ENCODE data around the gene NONO.
"Not testable (repeated sequence)": the region's sequence is repeated elsewhere in the genome, so short reads cannot be mapped to it uniquely, and the experiment has no call there.

The NONO gene

GRCh38 chrX:71268624-71269023 is 14.8 kb upstream of the NONO start:
- H3K36me3 Mint-ChIP-seq (ENCODE audit: low read depth); H3K27ac Mint-ChIP-seq; H3K9me3 Mint-ChIP-seq; H3K27me3 Mint-ChIP-seq; H3K4me1 Mint-ChIP-seq (ENCODE audit: low read depth); H3K4me3 Mint-ChIP-seq: not testable (repeated sequence)

- Mint-ChIP-seq H3K27ac (no peak overlapping the region), H3K36me3 (ENCODE audit: low read depth) (no peaks in the 10 kb centered on the region), H3K4me1 (ENCODE audit: low read depth) (no peaks in the 10 kb centered on the region), H3K9me3 (no peaks in the 10 kb centered on the region), H3K4me3 (no peak overlapping the region), H3K27me3 (no peaks in the 10 kb centered on the region)
Measured at GRCh38 chrX:71269801-71270395, 13.5 kb upstream of the NONO start.

GRCh38 chrX:71272313-71272712 is 11.1 kb upstream of the NONO start:
- not testable (repeated sequence) for H3K27me3 Mint-ChIP-seq, H3K4me3 Mint-ChIP-seq

DNA sequence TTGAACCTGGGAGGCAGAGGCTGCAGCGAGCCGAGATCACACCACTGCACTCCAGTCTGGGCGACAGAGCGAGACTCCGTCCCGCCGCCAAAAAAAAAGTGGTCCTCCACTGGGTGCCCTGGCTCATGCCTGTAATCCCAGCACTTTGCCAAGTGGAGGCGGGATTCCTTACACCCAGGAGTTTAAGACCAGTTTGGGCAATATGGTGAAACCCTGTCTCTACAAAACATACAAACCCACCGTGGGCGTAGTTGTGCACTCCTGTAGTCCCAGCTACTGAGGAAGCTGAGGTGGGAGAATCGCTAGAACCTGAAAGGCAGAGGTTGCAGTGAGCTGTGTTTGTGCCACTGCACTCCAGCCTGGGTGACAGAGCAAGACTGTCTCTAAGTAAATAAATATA is 2.1 kb upstream of the NONO start:
- H3K27ac Mint-ChIP-seq, H3K9me3 Mint-ChIP-seq: not testable (repeated sequence)
- H3K36me3 Mint-ChIP-seq (ENCODE audit: low read depth), result peaks cover 16% of the 10 kb centered on the region

More at GRCh38 chrX:71272313-71272712, 11.1 kb upstream of the NONO start:
- H3K4me1 Mint-ChIP-seq (ENCODE audit: low read depth); H3K27ac Mint-ChIP-seq; H3K9me3 Mint-ChIP-seq; H3K36me3 Mint-ChIP-seq (ENCODE audit: low read depth): not testable (repeated sequence)

GRCh38 chrX:71282514-71283402 is 677 bp upstream of the NONO start:
- Mint-ChIP-seq H3K36me3 (ENCODE audit: low read depth) (peaks cover 23% of the 10 kb centered on the region), H3K4me3 (peak overlapping the region; percentile 94), H3K27ac (peak overlapping the region; percentile 98), H3K4me1 (ENCODE audit: low read depth) (peaks cover 25% of the 10 kb centered on the region), H3K27me3 (no peaks in the 10 kb centered on the region), H3K9me3 (no peaks in the 10 kb centered on the region)

More for the DNA sequence above, 2.1 kb upstream of the NONO start:
- peaks cover 18% of the 10 kb centered on the region for H3K4me1 Mint-ChIP-seq (ENCODE audit: low read depth)
- not testable (repeated sequence) for H3K4me3 Mint-ChIP-seq, H3K27me3 Mint-ChIP-seq

- H3K27me3 Mint-ChIP-seq, result no peaks in the 10 kb centered on the region
- peak overlapping the region; percentile 94 for H3K4me3 Mint-ChIP-seq
- peaks cover 35% of the 10 kb centered on the region for H3K4me1 Mint-ChIP-seq (ENCODE audit: low read depth)
- H3K27ac Mint-ChIP-seq, result peak overlapping the region; percentile 65
- no peaks in the 10 kb centered on the region for H3K9me3 Mint-ChIP-seq
- peaks cover 33% of the 10 kb centered on the region for H3K36me3 Mint-ChIP-seq (ENCODE audit: low read depth)
Measured at GRCh38 chrX:71285929-71286328, 2.5 kb downstream of the NONO start.

DNA sequence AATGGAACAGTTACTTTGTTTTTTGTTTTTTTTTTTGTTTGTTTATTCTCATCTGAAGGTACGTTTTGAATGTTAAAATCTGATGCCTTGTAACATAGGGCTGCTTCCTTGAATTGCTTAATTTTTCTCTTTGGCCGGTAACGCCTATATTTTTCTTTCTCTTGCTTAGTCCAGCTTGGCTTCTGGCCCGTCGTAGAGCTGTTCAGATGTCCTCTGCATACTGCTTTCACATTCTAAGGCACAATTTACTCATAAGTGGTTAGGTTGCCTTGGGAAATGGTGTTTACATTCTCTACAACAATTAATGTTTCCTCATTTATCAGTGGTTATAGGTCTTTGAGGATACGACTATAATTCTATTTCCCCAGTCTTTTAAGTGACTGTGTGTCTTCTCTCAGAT is 7.9 kb downstream of the NONO start:
- H3K36me3 Mint-ChIP-seq (ENCODE audit: low read depth), result peaks cover 42% of the 10 kb centered on the region
- H3K4me3 Mint-ChIP-seq, result no peak overlapping the region
- H3K27ac Mint-ChIP-seq, result peak overlapping the region; percentile 75
- no peaks in the 10 kb centered on the region for H3K9me3 Mint-ChIP-seq
- peaks cover 17% of the 10 kb centered on the region for H3K4me1 Mint-ChIP-seq (ENCODE audit: low read depth)
- H3K27me3 Mint-ChIP-seq, result no peaks in the 10 kb centered on the region

DNA sequence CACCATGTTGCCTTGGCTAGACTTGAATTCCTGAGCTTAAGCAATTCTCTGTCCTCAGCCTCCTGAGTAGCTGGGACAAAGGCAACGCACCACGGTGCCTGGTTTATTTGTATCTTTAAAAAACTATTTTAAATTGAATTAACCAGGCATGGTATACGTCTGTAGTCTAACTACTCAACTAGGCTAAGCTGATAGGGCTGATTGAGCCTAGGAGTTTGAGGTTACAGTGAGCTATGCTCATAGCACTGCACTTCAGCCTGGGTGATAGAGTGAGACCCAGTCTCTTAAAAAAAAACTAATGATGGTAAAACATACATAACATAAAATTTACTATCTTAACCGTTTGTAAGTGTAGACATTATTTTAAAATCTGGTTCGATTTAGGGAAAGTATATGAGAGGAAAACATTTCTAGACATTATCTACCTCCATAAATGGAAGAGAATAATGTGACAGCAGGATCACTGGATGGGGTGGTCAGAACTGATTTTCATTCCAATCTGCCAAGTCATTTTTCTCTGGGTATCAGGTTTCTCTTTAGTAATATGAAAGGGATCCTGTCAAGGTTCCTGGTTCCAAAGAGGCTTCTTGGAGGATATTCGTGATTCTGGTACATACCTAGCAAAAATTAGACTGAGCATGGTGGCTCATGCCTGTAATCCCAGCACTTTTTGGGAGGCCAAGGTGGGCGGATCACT is 9.4 kb downstream of the NONO start:
- Mint-ChIP-seq H3K27me3 (no peaks in the 10 kb centered on the region), H3K36me3 (ENCODE audit: low read depth) (peaks cover 50% of the 10 kb centered on the region), H3K9me3 (no peaks in the 10 kb centered on the region), H3K27ac (no peak overlapping the region), H3K4me1 (ENCODE audit: low read depth) (peaks cover 10% of the 10 kb centered on the region), H3K4me3 (no peak overlapping the region)

DNA sequence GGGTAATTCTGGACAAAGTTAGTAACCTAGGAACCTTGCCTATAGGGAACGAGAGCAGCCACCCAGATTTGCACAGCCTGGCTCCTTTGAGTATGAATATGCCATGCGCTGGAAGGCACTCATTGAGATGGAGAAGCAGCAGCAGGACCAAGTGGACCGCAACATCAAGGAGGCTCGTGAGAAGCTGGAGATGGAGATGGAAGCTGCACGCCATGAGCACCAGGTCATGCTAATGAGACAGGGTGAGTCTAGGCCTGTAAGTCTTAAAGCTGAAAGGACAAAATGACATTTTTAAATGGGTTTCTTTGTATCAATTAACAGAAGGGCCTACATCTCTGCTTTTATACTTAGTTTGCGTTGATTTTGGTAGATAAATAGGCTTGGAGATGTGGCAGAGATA is 13.4 kb downstream of the NONO start:
- no peak overlapping the region for H3K4me3 Mint-ChIP-seq
- no peaks in the 10 kb centered on the region for H3K9me3 Mint-ChIP-seq
- peaks cover 63% of the 10 kb centered on the region for H3K36me3 Mint-ChIP-seq (ENCODE audit: low read depth)
- peaks cover 13% of the 10 kb centered on the region for H3K4me1 Mint-ChIP-seq (ENCODE audit: low read depth)
- H3K27ac Mint-ChIP-seq, result no peak overlapping the region
- H3K27me3 Mint-ChIP-seq, result no peaks in the 10 kb centered on the region

- no peaks in the 10 kb centered on the region for H3K27me3 Mint-ChIP-seq
- H3K4me3 Mint-ChIP-seq, result no peak overlapping the region
- H3K4me1 Mint-ChIP-seq (ENCODE audit: low read depth), result peaks cover 24% of the 10 kb centered on the region
- peaks cover 58% of the 10 kb centered on the region for H3K36me3 Mint-ChIP-seq (ENCODE audit: low read depth)
- H3K9me3 Mint-ChIP-seq, result no peaks in the 10 kb centered on the region
- H3K27ac Mint-ChIP-seq, result peak overlapping the region; percentile 40
Measured at GRCh38 chrX:71298119-71298518, 14.7 kb downstream of the NONO start.

DNA sequence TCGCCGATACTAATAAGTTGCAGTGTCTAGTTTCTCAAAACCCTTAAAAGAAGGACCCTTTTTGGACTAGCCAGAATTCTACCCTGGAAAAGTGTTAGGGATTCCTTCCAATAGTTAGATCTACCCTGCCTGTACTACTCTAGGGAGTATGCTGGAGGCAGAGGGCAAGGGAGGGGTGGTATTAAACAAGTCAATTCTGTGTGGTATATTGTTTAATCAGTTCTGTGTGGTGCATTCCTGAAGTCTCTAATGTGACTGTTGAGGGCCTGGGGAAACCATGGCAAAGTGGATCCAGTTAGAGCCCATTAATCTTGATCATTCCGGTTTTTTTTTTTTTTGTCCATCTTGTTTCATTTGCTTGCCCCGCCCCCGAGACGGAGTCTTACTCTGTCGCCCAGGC is 16.6 kb downstream of the NONO start:
- not testable (repeated sequence) for H3K27me3 Mint-ChIP-seq, H3K9me3 Mint-ChIP-seq, H3K4me3 Mint-ChIP-seq, H3K27ac Mint-ChIP-seq
- peaks cover 63% of the 10 kb centered on the region for H3K36me3 Mint-ChIP-seq (ENCODE audit: low read depth)
- H3K4me1 Mint-ChIP-seq (ENCODE audit: low read depth), result peaks cover 24% of the 10 kb centered on the region

GRCh38 chrX:71300495-71300894 is 17.1 kb downstream of the NONO start:
- Mint-ChIP-seq H3K36me3 (ENCODE audit: low read depth) (peaks cover 67% of the 10 kb centered on the region), H3K4me1 (ENCODE audit: low read depth) (peaks cover 24% of the 10 kb centered on the region)
- not testable (repeated sequence) for H3K9me3 Mint-ChIP-seq

GRCh38 chrX:71301195-71301924 is 17.9 kb downstream of the NONO start, which contains the start of gene ITGB1BP2:
Gene ITGB1BP2 (plus strand): TSS chrX:71301750. CDS start chrX:71301807, 57 bp downstream.
- Mint-ChIP-seq H3K36me3 (ENCODE audit: low read depth) (peaks cover 67% of the 10 kb centered on the region), H3K9me3 (no peaks in the 10 kb centered on the region), H3K4me3 (no peak within 1 kb of the TSS), H3K4me1 (ENCODE audit: low read depth) (peaks cover 24% of the 10 kb centered on the region), H3K27me3 (no peaks in the 10 kb centered on the region), H3K27ac (peak within 1 kb of the TSS; percentile 74)

More at GRCh38 chrX:71300495-71300894, 17.1 kb downstream of the NONO start:
- H3K27me3 Mint-ChIP-seq, H3K4me3 Mint-ChIP-seq: not testable (repeated sequence)
- peak overlapping the region; percentile 23 for H3K27ac Mint-ChIP-seq

GRCh38 chrX:71302461-71303213 is 19.2 kb downstream of the NONO start:
- Mint-ChIP-seq H3K27me3 (no peaks in the 10 kb centered on the region), H3K4me1 (ENCODE audit: low read depth) (peaks cover 24% of the 10 kb centered on the region), H3K4me3 (no peak overlapping the region), H3K9me3 (no peaks in the 10 kb centered on the region), H3K36me3 (ENCODE audit: low read depth) (peaks cover 54% of the 10 kb centered on the region), H3K27ac (peak overlapping the region; percentile 36)
